Gastroesophageal sphincter (tissue), 3 donors: ENCODE data around the gene ETV6.

Experiments
- EP300 ChIP-seq: sonication (generic); formaldehyde crosslinking; IDR thresholded peaks from one replicate; pipeline ENCODE4 v1.6.1; 2017; ENCODE audit warnings: antibody characterized with exemption, mild to moderate bottlenecking
- POLR2A ChIP-seq, 2 donors: fragments of 450-650 bp; IDR thresholded peaks; one replicate each; pipeline ENCODE4 v1.6.1; 2017; ENCODE audit warnings: antibody characterized with exemption in 2 of 2, mild to moderate bottlenecking in 2 of 2, moderate library complexity in 1 of 2
- TF ChIP-seq, protein P1 (sequence below), 4 experiments: fragments of 200-600 bp in 2 of 4; fragments of 450-650 bp in 2 of 4; sonication (generic) in 1 of 4; IDR thresholded peaks; one replicate each; pipeline ENCODE4 v1.5.1; 2017 to 2019; ENCODE audit warnings: antibody characterized with exemption in 4 of 4, mild to moderate bottlenecking in 2 of 4, moderate library complexity in 2 of 4

- TF ChIP-seq POLR2A (IDR thresholded peaks at IDR 0.05), result no peak
- TF ChIP-seq, protein P1, sequence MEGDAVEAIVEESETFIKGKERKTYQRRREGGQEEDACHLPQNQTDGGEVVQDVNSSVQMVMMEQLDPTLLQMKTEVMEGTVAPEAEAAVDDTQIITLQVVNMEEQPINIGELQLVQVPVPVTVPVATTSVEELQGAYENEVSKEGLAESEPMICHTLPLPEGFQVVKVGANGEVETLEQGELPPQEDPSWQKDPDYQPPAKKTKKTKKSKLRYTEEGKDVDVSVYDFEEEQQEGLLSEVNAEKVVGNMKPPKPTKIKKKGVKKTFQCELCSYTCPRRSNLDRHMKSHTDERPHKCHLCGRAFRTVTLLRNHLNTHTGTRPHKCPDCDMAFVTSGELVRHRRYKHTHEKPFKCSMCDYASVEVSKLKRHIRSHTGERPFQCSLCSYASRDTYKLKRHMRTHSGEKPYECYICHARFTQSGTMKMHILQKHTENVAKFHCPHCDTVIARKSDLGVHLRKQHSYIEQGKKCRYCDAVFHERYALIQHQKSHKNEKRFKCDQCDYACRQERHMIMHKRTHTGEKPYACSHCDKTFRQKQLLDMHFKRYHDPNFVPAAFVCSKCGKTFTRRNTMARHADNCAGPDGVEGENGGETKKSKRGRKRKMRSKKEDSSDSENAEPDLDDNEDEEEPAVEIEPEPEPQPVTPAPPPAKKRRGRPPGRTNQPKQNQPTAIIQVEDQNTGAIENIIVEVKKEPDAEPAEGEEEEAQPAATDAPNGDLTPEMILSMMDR (IDR thresholded peaks at IDR 0.05), result no peak
- TF ChIP-seq EP300, result no peak
Observed at GRCh38 chr12:11859705-11860425, 210.4 kb downstream of the ETV6 start.
